Measurements from ENCODE around the gene CTNNBL1. TPM values are rescaled to one million over a fixed set of nuclear protein-coding genes. Genes with fewer than 3 reads are reported as not detected.

Gene CTNNBL1
- total and polyA plus RNA-seq, 2 donors (not counting 1 experiment from before 2014, with no cell fraction given), result 31.3 to 39.0 TPM

DNA sequence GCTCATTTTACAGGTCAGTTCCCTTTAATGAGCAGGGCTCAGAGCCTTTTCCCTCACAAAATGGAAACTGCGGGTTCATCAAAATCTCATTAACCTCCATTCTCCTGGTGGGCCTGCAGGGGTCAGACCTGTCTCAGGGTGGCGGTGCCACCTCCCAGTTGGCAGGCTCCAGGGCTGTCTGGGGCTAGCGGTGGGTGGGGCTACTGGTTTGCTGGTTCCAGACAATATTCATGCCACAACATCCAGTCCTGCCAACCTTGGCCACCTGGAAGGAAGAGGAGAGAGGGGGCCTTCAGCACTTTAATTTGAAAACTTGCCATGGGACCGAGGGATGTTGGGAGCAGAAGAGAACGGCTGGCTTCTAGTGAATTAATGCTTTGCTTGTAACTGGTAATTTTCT is 41.9 kb upstream of the CTNNBL1 start:
- TF ChIP-seq EZH2 (IDR thresholded peaks at IDR 0.05; ENCODE audit: low read length, missing control alignments) (no peak), CTCF (conservative IDR thresholded peaks at IDR 0.05 in 1 of 2, IDR thresholded peaks at IDR 0.05 in 1 of 2; ENCODE audit: low read depth in 1 of 2, low read length in 2 of 2) (peak; percentile 21 to 28)
- Histone ChIP-seq H2AFZ (ENCODE audit: low read length) (no peak overlapping the region), H3K27me3 (ENCODE audit: control insufficient read depth, insufficient read depth, low read length) (peaks cover 5% of the 10 kb centered on the region), H3K36me3 (ENCODE audit: control insufficient read depth, insufficient read depth, low read length) (no peaks in the 10 kb centered on the region), H3K4me3 (replicated peaks in 1 of 4; ENCODE audit: control extremely low read depth in 1 of 4, insufficient read depth in 1 of 4, low read depth in 3 of 4, low read length in 4 of 4) (no peak overlapping the region), H3K79me2 (ENCODE audit: control insufficient read depth, insufficient read depth, low read length) (no peaks in the 10 kb centered on the region), H4K20me1 (ENCODE audit: control insufficient read depth, extremely low read depth, insufficient read depth, low read length) (no peaks in the 10 kb centered on the region), H3K4me2 (ENCODE audit: extremely low read depth, insufficient read depth, low read length) (no peak overlapping the region), H3K9me3 (ENCODE audit: control insufficient read depth, insufficient read depth, low read depth, low read length) (no peaks in the 10 kb centered on the region), H3K27ac (ENCODE audit: insufficient read depth, low read length) (no peak overlapping the region), H3K9ac (ENCODE audit: insufficient read depth, low read length) (no peak overlapping the region), H3K4me1 (ENCODE audit: control insufficient read depth, extremely low read depth, insufficient read depth, low read length) (no peaks in the 10 kb centered on the region)
- DNase-seq (ENCODE audit: low read depth in 2 of 2), result peak; percentile 5 to 12

DNA sequence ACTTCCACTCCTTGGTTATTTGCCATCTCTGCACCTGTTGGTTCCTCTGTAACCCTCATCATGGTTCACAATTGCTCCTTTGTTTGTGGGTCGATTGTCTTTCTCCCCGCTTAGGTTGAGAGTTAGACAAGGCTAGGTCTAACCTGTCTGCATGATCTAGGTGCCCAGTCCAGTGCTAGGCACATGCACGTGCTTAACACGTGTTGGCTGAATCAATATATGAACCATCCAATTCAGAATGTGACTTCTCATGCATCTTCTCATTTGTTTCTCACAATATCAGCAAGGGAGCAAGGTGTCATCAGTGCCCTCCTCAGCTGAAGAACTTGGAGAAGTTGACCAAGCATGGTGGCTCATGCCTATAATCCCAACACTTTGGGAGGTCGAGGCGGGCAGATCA is 36.9 kb upstream of the CTNNBL1 start:
- no peak for DNase-seq (ENCODE audit: low read depth in 2 of 2)
- H2AFZ ChIP-seq (ENCODE audit: low read length), result no peak overlapping the region
- no peak overlapping the region for H3K4me2 ChIP-seq (ENCODE audit: extremely low read depth, insufficient read depth, low read length)
- no peaks in the 10 kb centered on the region for H3K9me3 ChIP-seq (ENCODE audit: control insufficient read depth, insufficient read depth, low read depth, low read length)
- H3K36me3 ChIP-seq (ENCODE audit: control insufficient read depth, insufficient read depth, low read length), result no peaks in the 10 kb centered on the region
- peaks cover 4% of the 10 kb centered on the region for H3K27me3 ChIP-seq (ENCODE audit: control insufficient read depth, insufficient read depth, low read length)
- no peaks in the 10 kb centered on the region for H3K79me2 ChIP-seq (ENCODE audit: control insufficient read depth, insufficient read depth, low read length)
- H3K4me3 ChIP-seq (replicated peaks in 1 of 4; ENCODE audit: control extremely low read depth in 1 of 4, insufficient read depth in 1 of 4, low read depth in 3 of 4, low read length in 4 of 4), result no peak overlapping the region
- no peak overlapping the region for H3K27ac ChIP-seq (ENCODE audit: insufficient read depth, low read length)
- H4K20me1 ChIP-seq (ENCODE audit: control insufficient read depth, extremely low read depth, insufficient read depth, low read length), result no peaks in the 10 kb centered on the region
- no peak overlapping the region for H3K9ac ChIP-seq (ENCODE audit: insufficient read depth, low read length)
- H3K4me1 ChIP-seq (ENCODE audit: control insufficient read depth, extremely low read depth, insufficient read depth, low read length), result no peaks in the 10 kb centered on the region
- TF ChIP-seq CTCF (conservative IDR thresholded peaks at IDR 0.05 in 1 of 2, IDR thresholded peaks at IDR 0.05 in 1 of 2; ENCODE audit: low read depth in 1 of 2, low read length in 2 of 2) (no peak), EZH2 (IDR thresholded peaks at IDR 0.05; ENCODE audit: low read length, missing control alignments) (no peak)

DNA sequence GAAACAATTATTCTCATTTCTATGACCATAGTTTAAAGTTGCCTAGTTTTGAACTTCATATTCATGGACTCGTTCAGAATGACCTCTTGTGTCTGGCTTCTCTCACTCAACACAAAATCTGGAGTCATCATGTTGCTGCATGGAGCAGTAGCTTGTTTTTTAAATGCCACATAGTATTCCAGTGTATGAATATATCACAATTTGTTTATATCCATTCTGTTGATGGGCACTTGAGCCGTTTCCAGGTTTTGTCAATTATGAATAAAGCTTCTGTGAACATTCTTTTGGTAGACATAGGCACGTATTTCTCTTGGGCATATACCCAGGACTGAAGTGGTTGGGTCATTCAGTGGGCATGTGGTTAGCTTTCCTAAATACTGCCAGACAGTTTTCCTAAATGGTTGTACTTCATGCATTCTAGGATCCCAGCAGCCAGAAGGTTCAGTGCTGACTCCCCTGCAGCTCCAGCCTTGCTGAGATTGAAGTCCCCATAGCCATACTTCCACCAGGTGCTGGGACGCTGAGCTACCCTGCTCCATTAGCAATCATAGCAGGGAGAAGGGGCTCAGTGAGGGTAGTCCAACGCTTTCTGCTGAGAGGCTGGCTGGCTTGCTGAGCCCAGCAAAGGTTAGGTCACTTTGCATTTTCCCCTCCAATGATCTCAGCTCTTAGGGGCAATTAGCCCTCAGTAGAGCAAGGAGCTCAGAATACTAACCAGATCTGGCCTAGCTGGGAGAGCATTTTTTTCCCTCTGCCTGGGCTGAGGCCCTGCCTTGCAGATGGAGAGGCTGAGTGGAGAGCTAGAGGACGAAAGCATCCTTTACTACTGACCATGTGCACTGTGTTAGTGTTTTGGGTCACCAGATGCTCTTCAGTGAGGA is 35.7 kb upstream of the CTNNBL1 start:
- Histone ChIP-seq H3K36me3 (ENCODE audit: control insufficient read depth, insufficient read depth, low read length) (no peaks in the 10 kb centered on the region), H3K79me2 (ENCODE audit: control insufficient read depth, insufficient read depth, low read length) (no peaks in the 10 kb centered on the region), H3K27me3 (ENCODE audit: control insufficient read depth, insufficient read depth, low read length) (peaks cover 4% of the 10 kb centered on the region), H3K4me3 (replicated peaks in 1 of 4; ENCODE audit: control extremely low read depth in 1 of 4, insufficient read depth in 1 of 4, low read depth in 3 of 4, low read length in 4 of 4) (no peak overlapping the region), H3K9ac (ENCODE audit: insufficient read depth, low read length) (no peak overlapping the region), H2AFZ (ENCODE audit: low read length) (no peak overlapping the region), H4K20me1 (ENCODE audit: control insufficient read depth, extremely low read depth, insufficient read depth, low read length) (no peaks in the 10 kb centered on the region), H3K4me1 (ENCODE audit: control insufficient read depth, extremely low read depth, insufficient read depth, low read length) (no peaks in the 10 kb centered on the region), H3K4me2 (ENCODE audit: extremely low read depth, insufficient read depth, low read length) (no peak overlapping the region), H3K27ac (ENCODE audit: insufficient read depth, low read length) (no peak overlapping the region), H3K9me3 (ENCODE audit: control insufficient read depth, insufficient read depth, low read depth, low read length) (no peaks in the 10 kb centered on the region)
- DNase-seq (ENCODE audit: low read depth in 2 of 2), result no peak
- TF ChIP-seq EZH2 (IDR thresholded peaks at IDR 0.05; ENCODE audit: low read length, missing control alignments) (no peak), CTCF (conservative IDR thresholded peaks at IDR 0.05 in 1 of 2, IDR thresholded peaks at IDR 0.05 in 1 of 2; ENCODE audit: low read depth in 1 of 2, low read length in 2 of 2) (no peak)
